ENCODE measurements around the gene ZDHHC24.

- TF ChIP-seq CTCF (IDR thresholded peaks at IDR 0.05) = no peak
- no peak for TF ChIP-seq POLR2A (IDR thresholded peaks at IDR 0.05)
These were observed 35.0 kb upstream of the ZDHHC24 start for GRCh38 chr11:66580803-66581202.

Data from lower leg skin (tissue), 3 donors.